Fibroblast of mammary gland (primary cell): ENCODE results near the gene SLC9A4.

Experiments
- DNase-seq: peaks from one replicate; pipeline ENCODE4 v3.0.0-alpha.2; 2010; ENCODE audit warnings: low read depth
- H3K4me3 ChIP-seq: 2 replicates; pipeline ENCODE4 v1.5.1; 2011; ENCODE audit warnings: low read depth, mild to moderate bottlenecking, low read length, moderate library complexity; ENCODE audit not compliant: control insufficient read depth
- CTCF ChIP-seq: conservative IDR thresholded peaks from 2 replicates; pipeline ENCODE4 v1.5.1; 2011; ENCODE audit warnings: low read depth, low read length, inconsistent platforms; ENCODE audit not compliant: control insufficient read depth, insufficient read depth

Gene SLC9A4

DNA sequence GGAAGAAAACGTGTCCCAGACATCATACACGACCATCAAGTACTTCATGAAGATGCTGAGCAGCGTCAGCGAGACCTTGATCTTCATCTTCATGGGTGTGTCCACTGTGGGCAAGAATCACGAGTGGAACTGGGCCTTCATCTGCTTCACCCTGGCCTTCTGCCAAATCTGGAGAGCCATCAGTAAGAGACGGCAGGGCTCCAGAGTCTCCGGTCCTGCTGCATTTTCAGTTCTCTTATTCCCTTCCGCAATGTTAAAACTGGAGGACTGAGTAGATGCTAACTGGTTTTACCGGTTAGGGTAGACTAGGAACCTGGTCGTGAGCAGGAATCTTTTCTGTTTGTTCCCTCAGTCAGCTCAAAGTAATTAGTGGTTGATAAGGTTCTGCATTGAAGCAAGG is 32.3 kb downstream of the SLC9A4 start:
- no peak for TF ChIP-seq CTCF
- no peak overlapping the region for H3K4me3 ChIP-seq
- DNase-seq = no peak

- no peak overlapping the region for H3K4me3 ChIP-seq
- no peak for DNase-seq
- TF ChIP-seq CTCF = no peak
These were observed 33.7 kb downstream of the SLC9A4 start for GRCh38 chr2:102506743-102507142.

- TF ChIP-seq CTCF = no peak
- no peak for DNase-seq
- no peak overlapping the region for H3K4me3 ChIP-seq
These were observed 35.8 kb downstream of the SLC9A4 start for GRCh38 chr2:102508863-102509262.

DNA sequence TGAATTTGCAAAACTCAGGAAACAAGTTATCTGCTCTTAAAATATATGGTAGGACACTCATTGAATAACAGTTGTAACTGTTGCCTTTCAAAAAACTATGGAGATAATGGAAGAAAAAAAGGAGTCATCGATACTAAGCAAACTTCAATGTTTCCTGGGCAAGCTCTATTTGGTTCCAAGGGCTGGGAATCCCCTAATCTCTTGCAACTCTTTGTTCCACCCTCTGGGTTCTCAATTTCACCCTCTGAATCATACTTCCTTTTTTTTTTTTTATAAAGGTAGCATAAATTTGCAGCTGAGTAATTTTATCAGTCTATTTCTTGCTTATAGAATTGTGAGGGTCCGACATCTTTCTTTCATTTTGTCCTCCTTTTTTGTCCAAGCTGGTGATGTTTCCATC is 36.7 kb downstream of the SLC9A4 start:
- peak; percentile 28 for DNase-seq
- H3K4me3 ChIP-seq = no peak overlapping the region
- no peak for TF ChIP-seq CTCF

- no peak for DNase-seq
- TF ChIP-seq CTCF = no peak
- H3K4me3 ChIP-seq = no peak overlapping the region
These were observed 38.0 kb downstream of the SLC9A4 start for GRCh38 chr2:102510791-102511575.

DNA sequence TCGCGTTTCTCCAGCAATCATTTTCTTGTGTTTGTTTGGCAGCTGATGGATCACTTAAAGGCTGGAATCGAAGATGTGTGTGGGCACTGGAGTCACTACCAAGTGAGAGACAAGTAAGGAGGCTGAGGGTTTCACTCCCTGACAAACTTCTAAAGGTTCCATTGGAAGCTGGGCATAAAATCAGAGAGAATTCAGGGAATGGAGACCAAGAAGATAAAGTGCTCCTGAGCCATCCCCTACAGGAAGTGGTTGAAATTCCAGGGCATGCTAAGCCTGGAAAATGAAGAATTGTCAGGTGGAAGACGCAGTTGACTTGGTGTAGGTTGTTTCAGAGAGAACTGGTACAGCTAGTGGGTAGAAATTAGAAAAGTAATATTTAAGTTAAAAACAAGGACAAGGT is 39.1 kb downstream of the SLC9A4 start:
- H3K4me3 ChIP-seq = no peak overlapping the region
- DNase-seq = no peak
- TF ChIP-seq CTCF = no peak
